ENCODE results near the gene DICER1. TPM values are rescaled to one million over a fixed set of nuclear protein-coding genes. Genes with fewer than 3 reads are reported as not detected.

DICER1 gene
- total RNA-seq, 1 donor from 2014 or later: 43.6 TPM

DNA sequence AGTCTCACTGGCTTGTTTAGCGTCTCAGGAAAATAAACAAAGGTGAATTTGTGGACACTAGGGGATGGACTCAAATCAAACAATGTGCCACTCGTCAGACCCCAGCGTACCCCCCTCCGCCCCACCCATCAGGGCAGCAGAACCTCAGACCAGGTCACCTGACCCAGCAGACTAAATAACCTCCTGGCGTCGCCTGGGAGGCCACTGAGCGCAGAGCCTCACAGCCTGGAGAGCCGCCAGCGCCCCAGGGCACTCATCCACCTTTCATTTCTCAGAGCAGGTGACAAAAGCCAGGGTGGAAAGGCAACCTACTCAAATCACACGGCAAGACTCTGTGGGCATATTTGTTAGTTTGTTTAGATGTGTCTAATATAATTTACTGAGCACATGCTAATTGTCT lies 100.9 kb downstream of the DICER1 start:
- TF ChIP-seq, protein P1, sequence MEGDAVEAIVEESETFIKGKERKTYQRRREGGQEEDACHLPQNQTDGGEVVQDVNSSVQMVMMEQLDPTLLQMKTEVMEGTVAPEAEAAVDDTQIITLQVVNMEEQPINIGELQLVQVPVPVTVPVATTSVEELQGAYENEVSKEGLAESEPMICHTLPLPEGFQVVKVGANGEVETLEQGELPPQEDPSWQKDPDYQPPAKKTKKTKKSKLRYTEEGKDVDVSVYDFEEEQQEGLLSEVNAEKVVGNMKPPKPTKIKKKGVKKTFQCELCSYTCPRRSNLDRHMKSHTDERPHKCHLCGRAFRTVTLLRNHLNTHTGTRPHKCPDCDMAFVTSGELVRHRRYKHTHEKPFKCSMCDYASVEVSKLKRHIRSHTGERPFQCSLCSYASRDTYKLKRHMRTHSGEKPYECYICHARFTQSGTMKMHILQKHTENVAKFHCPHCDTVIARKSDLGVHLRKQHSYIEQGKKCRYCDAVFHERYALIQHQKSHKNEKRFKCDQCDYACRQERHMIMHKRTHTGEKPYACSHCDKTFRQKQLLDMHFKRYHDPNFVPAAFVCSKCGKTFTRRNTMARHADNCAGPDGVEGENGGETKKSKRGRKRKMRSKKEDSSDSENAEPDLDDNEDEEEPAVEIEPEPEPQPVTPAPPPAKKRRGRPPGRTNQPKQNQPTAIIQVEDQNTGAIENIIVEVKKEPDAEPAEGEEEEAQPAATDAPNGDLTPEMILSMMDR (IDR thresholded peaks at IDR 0.05; ENCODE audit: insufficient read depth, low read length, poor library complexity, severe bottlenecking): no peak
- Histone ChIP-seq H3K36me3 (ENCODE audit: control insufficient read depth, insufficient read depth, low read length) (no peaks in the 10 kb centered on the region), H3K27me3 (ENCODE audit: control insufficient read depth, insufficient read depth, low read length) (no peaks in the 10 kb centered on the region), H3K4me3 (ENCODE audit: low read depth, low read length) (no peak overlapping the region)
- DNase-seq (ENCODE audit: low read depth): no peak

- no peak for DNase-seq (ENCODE audit: low read depth)
Measured at GRCh38 chr14:95055318-95055717, 102.0 kb downstream of the DICER1 start.

DNA sequence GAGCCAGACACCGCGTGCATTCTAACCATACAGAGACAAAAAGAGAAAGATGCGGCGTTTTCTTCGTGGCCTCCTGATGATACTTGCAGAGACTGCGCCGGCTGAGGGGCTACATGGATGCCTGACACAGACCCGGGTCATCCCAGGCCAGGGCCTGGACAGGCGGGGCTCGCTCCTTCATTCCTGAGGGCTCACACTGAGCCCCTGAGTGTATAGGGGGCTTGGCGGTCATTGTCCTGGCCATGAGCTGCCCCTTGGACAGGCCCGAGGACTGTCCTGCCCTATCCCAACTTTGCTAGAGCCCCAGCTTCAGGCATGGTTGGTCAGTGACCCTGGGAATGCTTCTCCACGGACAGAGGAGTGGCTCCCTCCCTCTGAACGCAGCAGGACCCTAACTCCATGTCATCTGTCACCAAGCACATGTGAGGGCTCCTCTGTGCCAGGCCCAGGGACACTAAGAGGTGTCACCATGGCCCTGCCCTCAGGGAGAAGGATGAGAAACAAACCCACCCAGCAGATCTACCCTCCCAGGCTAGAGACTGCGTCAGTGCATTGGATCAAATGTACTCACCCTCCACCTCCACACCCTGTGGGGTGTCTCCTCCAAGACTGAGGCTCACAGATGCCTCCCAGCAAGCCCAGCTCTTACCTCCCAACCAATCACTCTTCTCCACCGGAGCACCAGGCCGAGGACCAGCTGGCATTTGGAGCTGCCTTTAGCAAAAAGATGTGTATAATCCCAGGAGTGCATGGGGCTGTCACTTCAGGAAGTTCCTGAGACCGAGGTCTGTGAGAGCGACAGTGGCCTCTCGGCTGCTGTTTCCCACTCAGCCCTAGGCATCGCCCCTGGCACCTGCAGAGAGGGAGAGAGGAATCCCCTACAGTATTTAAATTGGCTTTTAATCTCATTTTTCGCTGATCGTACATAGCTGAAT lies 102.7 kb downstream of the DICER1 start:
- TF ChIP-seq, protein P1 (IDR thresholded peaks at IDR 0.05; ENCODE audit: insufficient read depth, low read length, poor library complexity, severe bottlenecking): no peak
- Histone ChIP-seq H3K36me3 (ENCODE audit: control insufficient read depth, insufficient read depth, low read length) (no peaks in the 10 kb centered on the region), H3K4me3 (ENCODE audit: low read depth, low read length) (no peak overlapping the region), H3K27me3 (ENCODE audit: control insufficient read depth, insufficient read depth, low read length) (no peaks in the 10 kb centered on the region)
- no peak for DNase-seq (ENCODE audit: low read depth)

More at GRCh38 chr14:95055318-95055717, 102.0 kb downstream of the DICER1 start:
- Histone ChIP-seq H3K4me3 (ENCODE audit: low read depth, low read length) (no peak overlapping the region), H3K36me3 (ENCODE audit: control insufficient read depth, insufficient read depth, low read length) (no peaks in the 10 kb centered on the region), H3K27me3 (ENCODE audit: control insufficient read depth, insufficient read depth, low read length) (no peaks in the 10 kb centered on the region)
- TF ChIP-seq, protein P1 (IDR thresholded peaks at IDR 0.05; ENCODE audit: insufficient read depth, low read length, poor library complexity, severe bottlenecking): no peak

DNA sequence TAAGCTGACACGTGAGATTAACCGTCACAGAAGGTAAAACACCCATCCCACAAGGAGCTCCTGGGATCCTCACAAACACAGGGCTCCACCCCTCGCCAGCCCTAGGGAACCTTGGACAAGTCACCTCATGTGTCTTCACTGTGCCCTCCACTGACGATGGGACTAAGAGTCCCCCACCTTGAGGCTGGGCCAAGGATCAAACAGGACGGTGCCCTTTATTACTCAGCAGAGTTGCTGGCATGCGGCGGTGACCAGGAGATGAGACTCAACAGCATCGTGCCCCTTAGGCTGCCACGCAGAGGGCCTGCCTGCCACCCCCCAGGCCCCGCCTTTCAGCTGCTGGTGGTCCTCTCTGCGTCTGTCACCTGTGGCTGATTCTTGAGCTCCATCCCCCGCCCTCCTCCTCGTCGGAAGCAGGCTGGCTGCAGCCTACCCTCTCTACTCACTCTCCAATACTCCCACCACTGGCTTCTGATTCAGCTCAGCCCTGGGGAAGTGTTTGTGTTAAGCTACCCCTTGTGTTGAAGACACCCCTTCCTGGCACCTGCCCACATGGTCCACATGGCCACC lies 105.2 kb downstream of the DICER1 start:
- DNase-seq (ENCODE audit: low read depth): no peak
- TF ChIP-seq, protein P1 (IDR thresholded peaks at IDR 0.05; ENCODE audit: insufficient read depth, low read length, poor library complexity, severe bottlenecking): no peak
- Histone ChIP-seq H3K4me3 (ENCODE audit: low read depth, low read length) (no peak overlapping the region), H3K27me3 (ENCODE audit: control insufficient read depth, insufficient read depth, low read length) (peaks cover 10% of the 10 kb centered on the region), H3K36me3 (ENCODE audit: control insufficient read depth, insufficient read depth, low read length) (no peaks in the 10 kb centered on the region)

DNA sequence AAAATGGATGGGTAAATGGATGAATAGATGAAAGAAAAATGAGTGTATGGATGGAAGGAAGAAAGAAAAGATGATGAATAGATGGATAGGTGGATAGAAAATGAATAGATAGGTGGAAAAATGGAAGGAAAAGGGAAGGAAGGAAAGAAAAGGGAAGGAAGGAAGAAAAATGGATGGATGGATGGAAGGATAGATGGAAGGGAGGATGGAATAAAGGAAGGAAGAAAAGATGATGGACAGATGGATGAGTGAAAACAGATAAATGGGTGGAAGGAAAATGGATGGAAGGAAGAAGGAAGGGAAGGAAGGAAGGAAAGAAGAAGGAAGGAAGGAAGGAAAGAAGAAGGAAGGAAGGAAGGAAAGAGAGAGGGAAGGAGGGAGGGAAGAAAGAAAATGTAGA lies 107.4 kb downstream of the DICER1 start:
- no peak for DNase-seq (ENCODE audit: low read depth)
- no peaks in the 10 kb centered on the region for H3K36me3 ChIP-seq (ENCODE audit: control insufficient read depth, insufficient read depth, low read length)
- H3K4me3 ChIP-seq (ENCODE audit: low read depth, low read length): no peak overlapping the region
- TF ChIP-seq, protein P1 (IDR thresholded peaks at IDR 0.05; ENCODE audit: insufficient read depth, low read length, poor library complexity, severe bottlenecking): no peak
- peaks cover 13% of the 10 kb centered on the region for H3K27me3 ChIP-seq (ENCODE audit: control insufficient read depth, insufficient read depth, low read length)
